H1 (cell line): Measurements from ENCODE around the gene RGS4. TPM values are rescaled to one million over a fixed set of nuclear protein-coding genes. Genes with fewer than 3 reads are reported as not detected.

ENCODE experiments used
- CTCF ChIA-PET: fragments of 300-600 bp; sonication (Branson Sonifier 250); formaldehyde crosslinking; loops from one replicate; lab custom pipeline; 2021; ENCODE audit not compliant: partially characterized antibody; lab: Charles Lee
- POLR2A ChIA-PET: fragments of 300-600 bp; sonication (Branson Sonifier 250); formaldehyde crosslinking; loops from one replicate; lab custom pipeline; 2021; ENCODE audit warnings: inconsistent platforms; ENCODE audit not compliant: partially characterized antibody; lab: Charles Lee
- DNase-seq, 2 experiments: peaks; one replicate each; pipeline versions ENCODE4 v3.0.0 to v3.0.0-alpha.2; 2010 to 2022; ENCODE audit warnings: low spot score in 2 of 2, low read depth in 1 of 2, mixed read lengths in 1 of 2
- FAIRE-seq: peaks from 2 replicates; lab custom pipeline; 2011; peaks lifted over from hg19 to GRCh38; lab: Jason Lieb, UNC
- H2AFZ ChIP-seq: 2 replicates; pipeline ENCODE4 v1.8.1; 2012; ENCODE audit warnings: low read length, inconsistent platforms
- H2AK5ac ChIP-seq: 2 replicates; pipeline ENCODE4 v1.6.1; 2013; ENCODE audit warnings: low read depth, low read length
- H2BK120ac ChIP-seq: replicated peaks from 2 replicates; pipeline ENCODE3; 2013; ENCODE audit warnings: low read depth, low read length, inconsistent platforms
- H2BK12ac ChIP-seq: 2 replicates; pipeline ENCODE4 v1.6.1; 2013; ENCODE audit warnings: low read depth, low read length
- H2BK15ac ChIP-seq: 2 replicates; pipeline ENCODE4 v1.6.1; 2013; ENCODE audit warnings: low read length
- H2BK20ac ChIP-seq: 2 replicates; pipeline ENCODE4 v1.6.1; 2013; ENCODE audit warnings: low read length
- H2BK5ac ChIP-seq: 2 replicates; pipeline ENCODE4 v1.6.1; 2013; ENCODE audit warnings: low read depth, low read length
- H3K14ac ChIP-seq: 2 replicates; pipeline ENCODE4 v1.6.1; 2013; ENCODE audit warnings: inconsistent platforms; ENCODE audit not compliant: insufficient read length
- H3K18ac ChIP-seq: 2 replicates; pipeline ENCODE4 v1.6.1; 2013; ENCODE audit warnings: low read length; ENCODE audit errors: extremely low read depth
- H3K23ac ChIP-seq: 2 replicates; pipeline ENCODE4 v1.6.1; 2013; ENCODE audit warnings: inconsistent platforms; ENCODE audit not compliant: insufficient read length
- H3K23me2 ChIP-seq: 2 replicates; pipeline ENCODE4 v1.6.1; 2013; ENCODE audit warnings: low read depth, low read length
- H3K27ac ChIP-seq: 2 replicates; pipeline ENCODE4 v1.6.1; 2011; ENCODE audit warnings: low read depth, low read length, inconsistent platforms
- H3K27me3 ChIP-seq, 4 experiments: replicated peaks in 1 of 4; 1 replicate in 1 of 4; 2 replicates in 3 of 4; pipeline versions ENCODE4 v1.6.1 to v1.8.1; 2011 to 2013; ENCODE audit warnings: low read length in 3 of 4, mild to moderate bottlenecking in 3 of 4, inconsistent platforms in 2 of 4, mixed read lengths in 2 of 4, moderate library complexity in 1 of 4; ENCODE audit not compliant: control insufficient read depth in 3 of 4, insufficient read depth in 3 of 4; ENCODE audit errors: extremely low read depth in 1 of 4
- H3K36me3 ChIP-seq, 4 experiments: 2 replicates each; pipeline versions ENCODE4 v1.6.1 to v1.8.1; 2011 to 2013; ENCODE audit warnings: mild to moderate bottlenecking in 4 of 4, low read length in 3 of 4, moderate library complexity in 2 of 4, control low read depth in 1 of 4, inconsistent platforms in 1 of 4; ENCODE audit not compliant: insufficient read depth in 4 of 4, control insufficient read depth in 2 of 4
- H3K4ac ChIP-seq: replicated peaks from 2 replicates; pipeline ENCODE3; 2013; ENCODE audit warnings: low read length, low read depth, mixed read lengths, inconsistent platforms; ENCODE audit not compliant: insufficient read length
- H3K4me1 ChIP-seq, 4 experiments: replicated peaks in 1 of 4; 1 replicate in 1 of 4; 2 replicates in 3 of 4; pipeline versions ENCODE4 v1.6.1 to v1.8.1; 2011 to 2013; ENCODE audit warnings: low read length in 3 of 4, inconsistent platforms in 2 of 4, mixed read lengths in 1 of 4; ENCODE audit not compliant: insufficient read depth in 4 of 4, control insufficient read depth in 3 of 4
- H3K4me2 ChIP-seq, 2 experiments: 2 replicates each; pipeline versions ENCODE4 v1.6.1 to v1.8.1; 2011 to 2013; ENCODE audit warnings: low read depth in 2 of 2, low read length in 2 of 2, control low read depth in 1 of 2, inconsistent platforms in 1 of 2, mild to moderate bottlenecking in 1 of 2; ENCODE audit not compliant: insufficient read depth in 1 of 2
- H3K4me3 ChIP-seq, 4 experiments: fragments of 200-600, 300-600 bp in 1 of 4; sonication (generic), shearing (Covaris generic), sonication (Bioruptor Twin) in 1 of 4; 2 replicates each; pipeline versions ENCODE4 v1.5.1 to v1.8.1; 2011 to 2016; ENCODE audit warnings: low read length in 4 of 4, low read depth in 3 of 4, control low read depth in 2 of 4, inconsistent platforms in 2 of 4, mild to moderate bottlenecking in 2 of 4, mixed read lengths in 1 of 4, moderate library complexity in 1 of 4; ENCODE audit not compliant: insufficient read depth in 2 of 4; ENCODE audit errors: extremely low read depth in 1 of 4
- H3K56ac ChIP-seq: replicated peaks from 2 replicates; pipeline ENCODE3; 2013; ENCODE audit warnings: low read depth, mild to moderate bottlenecking, mixed read lengths, low read length, inconsistent platforms; ENCODE audit not compliant: insufficient read length
- H3K79me1 ChIP-seq: 2 replicates; pipeline ENCODE4 v1.6.1; 2013; ENCODE audit warnings: low read depth, low read length, control low read depth
- H3K79me2 ChIP-seq, 2 experiments: 2 replicates each; pipeline versions ENCODE4 v1.6.1 to v1.8.1; 2012 to 2013; ENCODE audit warnings: low read length in 2 of 2, mild to moderate bottlenecking in 2 of 2, inconsistent platforms in 1 of 2; ENCODE audit not compliant: insufficient read depth in 2 of 2, control insufficient read depth in 1 of 2
- H3K9ac ChIP-seq, 4 experiments: replicated peaks in 1 of 4; 1 replicate in 1 of 4; 2 replicates in 3 of 4; pipeline versions ENCODE4 v1.6.1 to v1.8.1; 2011 to 2013; ENCODE audit warnings: low read depth in 3 of 4, low read length in 3 of 4, control low read depth in 2 of 4, mild to moderate bottlenecking in 2 of 4, moderate library complexity in 2 of 4, inconsistent platforms in 1 of 4; ENCODE audit errors: extremely low read depth in 1 of 4
- H3K9me3 ChIP-seq, 2 experiments: 2 replicates each; pipeline versions ENCODE4 v1.6.1 to v1.8.1; 2012 to 2013; ENCODE audit warnings: mild to moderate bottlenecking in 2 of 2, moderate library complexity in 2 of 2, control low read depth in 1 of 2, inconsistent platforms in 1 of 2, low read depth in 1 of 2, low read length in 1 of 2, mixed read lengths in 1 of 2; ENCODE audit not compliant: insufficient read depth in 2 of 2
- H4K20me1 ChIP-seq, 2 experiments: replicated peaks in 1 of 2; 2 replicates each; pipeline versions ENCODE3 to v1.8.1; 2011 to 2013; ENCODE audit warnings: inconsistent platforms in 2 of 2, low read length in 2 of 2, mild to moderate bottlenecking in 1 of 2; ENCODE audit not compliant: insufficient read depth in 2 of 2, control insufficient read depth in 1 of 2
- H4K5ac ChIP-seq: 2 replicates; pipeline ENCODE4 v1.6.1; 2013; ENCODE audit warnings: low read length, low read depth, mixed read lengths, inconsistent platforms; ENCODE audit not compliant: insufficient read length
- H4K8ac ChIP-seq: 2 replicates; pipeline ENCODE4 v1.8.0; 2013; ENCODE audit warnings: mild to moderate bottlenecking, moderate library complexity, low read length, inconsistent platforms; ENCODE audit not compliant: insufficient read depth; ENCODE audit errors: extremely low read depth
- H4K91ac ChIP-seq: replicated peaks from 2 replicates; pipeline ENCODE3; 2013; ENCODE audit warnings: low read length, mixed read lengths, inconsistent platforms; ENCODE audit not compliant: insufficient read length
- ATF2 ChIP-seq: IDR thresholded peaks from 2 replicates; pipeline ENCODE4 v1.6.1; 2012; ENCODE audit warnings: low read length, inconsistent platforms
- CTBP2 ChIP-seq: IDR thresholded peaks from 2 replicates; pipeline ENCODE4 v1.7.0; 2011; ENCODE audit warnings: borderline replicate concordance, mild to moderate bottlenecking, moderate library complexity, mixed read lengths, low read length; ENCODE audit not compliant: insufficient read depth, insufficient read length
- EP300 ChIP-seq, 2 experiments: IDR thresholded peaks; 1 replicate in 1 of 2; 2 replicates in 1 of 2; pipeline ENCODE4 v1.6.1; 2011 to 2012; ENCODE audit warnings: low read depth in 2 of 2, low read length in 2 of 2, mild to moderate bottlenecking in 2 of 2, borderline replicate concordance in 1 of 2, inconsistent platforms in 1 of 2, moderate library complexity in 1 of 2
- GABPA ChIP-seq: IDR thresholded peaks from 2 replicates; pipeline ENCODE4 v1.6.1; 2011; ENCODE audit warnings: mild to moderate bottlenecking, low read length, moderate library complexity, borderline replicate concordance; ENCODE audit not compliant: insufficient read depth
- PHF8 ChIP-seq: fragments of 200-600 bp; sonication (generic); conservative IDR thresholded peaks from 2 replicates; pipeline ENCODE4 v1.7.1; 2012; ENCODE audit warnings: low read depth, mild to moderate bottlenecking, inconsistent platforms, low read length, moderate library complexity
- RXRA ChIP-seq: IDR thresholded peaks from 2 replicates; pipeline ENCODE4 v1.6.1; 2011; ENCODE audit warnings: low read depth, mild to moderate bottlenecking, low read length, moderate library complexity; ENCODE audit not compliant: insufficient read depth
- SIN3A ChIP-seq, 2 experiments: IDR thresholded peaks in 1 of 2; conservative IDR thresholded peaks in 1 of 2; 2 replicates each; pipeline ENCODE4 v1.6.1; 2011 to 2012; ENCODE audit warnings: low read length in 2 of 2, improper control_type of control experiment in 1 of 2, low read depth in 1 of 2, mild to moderate bottlenecking in 1 of 2
- TAF7 ChIP-seq: optimal IDR thresholded peaks from 2 replicates; pipeline ENCODE3; 2011; ENCODE audit warnings: low read depth, mild to moderate bottlenecking, inconsistent platforms, low read length, moderate library complexity, borderline replicate concordance
- TCF12 ChIP-seq: IDR thresholded peaks from 2 replicates; pipeline ENCODE4 v1.6.1; 2011; ENCODE audit warnings: low read depth, mild to moderate bottlenecking, low read length
- TEAD4 ChIP-seq: IDR thresholded peaks from 2 replicates; pipeline ENCODE4 v1.6.1; 2012; ENCODE audit warnings: low read depth, low read length, inconsistent platforms, mixed read lengths
- WGBS, 2 experiments: shearing (Covaris generic) in 1 of 2; methylation state at CpG; one replicate each; pipeline versions ENCODE4 v1.1.6 to v1.1.7; 2013 to 2015; ENCODE audit warnings: low lambda C conversion rate in 2 of 2, mixed read lengths in 2 of 2, inconsistent platforms in 1 of 2, low coverage in 1 of 2, missing lambda C conversion rate in 1 of 2; ENCODE audit not compliant: insufficient replicate concordance in 2 of 2, insufficient coverage in 1 of 2, insufficient read length in 1 of 2; ENCODE audit errors: extremely low coverage in 1 of 2, missing lambda C conversion rate in 1 of 2; 5-methylcytosine and 5-hydroxymethylcytosine counted together
- polyA plus RNA-seq, 7 experiments: library from polyadenylated mRNA; depleted of rRNA in 3 of 7; stranded (reverse) in 5 of 7; unstranded in 2 of 7; fragments of >200 nt in 5 of 7; fragments of 200-250 nt in 2 of 7; gene quantifications; 1 replicate in 5 of 7; 2 replicates in 1 of 7; 4 replicates in 1 of 7; pipeline versions ENCODE4 v1.2.1 to v1.2.3, GENCODE V29; 2011 to 2013; ENCODE audit warnings: missing spikeins in 2 of 7, mixed read lengths in 2 of 7
- total RNA-seq: library from RNA; stranded (reverse); fragmentation: NEBNext Ultra II Directional; extraction: Animal tissue kit (Norgen Biotek cat#: 25700); gene quantifications from 2 replicates; pipeline ENCODE4 v1.2.1, GENCODE V29; 2021

RGS4 gene
- total and polyA plus RNA-seq, 2 of the 8 experiments (the other 6 are each of a cell fraction or from before 2014, with no cell fraction given): 0.26 to 0.74 TPM

- CTCF ChIA-PET: interaction anchor here (1.2 to 1.7 kb wide), 2 partner anchors 22 to 215 kb away, joined by 3 to 7 read pairs; no protein-coding TSS in a partner anchor
- H3K4me1 ChIP-seq: no peaks in the 10 kb centered on the region; a peak in 1 of 7 replicates
These were observed 25.0 kb downstream of the RGS4 start for GRCh38 chr1:163094182-163094581.

More at GRCh38 chr1:163094182-163094581, 25.0 kb downstream of the RGS4 start:
- Histone ChIP-seq H3K79me2 (no peaks in the 10 kb centered on the region), H3K4ac (no peak overlapping the region), H3K4me3 (no peak overlapping the region), H3K79me1 (no peaks in the 10 kb centered on the region), H2BK20ac (no peak overlapping the region), H4K8ac (no peak overlapping the region), H3K27me3 (no peaks in the 10 kb centered on the region), H3K14ac (no peak overlapping the region), H2BK120ac (no peak overlapping the region), H2AK5ac (no peak overlapping the region), H4K5ac (no peak overlapping the region), H3K9me3 (no peaks in the 10 kb centered on the region), H3K27ac (no peak overlapping the region), H3K18ac (no peak overlapping the region), H2BK12ac (no peak overlapping the region), H4K91ac (no peak overlapping the region), H3K23ac (no peak overlapping the region), H3K9ac (no peak overlapping the region), H2BK15ac (no peak overlapping the region), H3K23me2 (no peaks in the 10 kb centered on the region), H2BK5ac (no peak overlapping the region), H2AFZ (no peak overlapping the region), H4K20me1 (no peaks in the 10 kb centered on the region), H3K4me2 (no peak overlapping the region), H3K36me3 (no peaks in the 10 kb centered on the region), H3K56ac (no peak overlapping the region)
- FAIRE-seq (no peak), DNase-seq (no peak)
- TF ChIP-seq TAF7 (no peak), RXRA (no peak), PHF8 (no peak), TCF12 (no peak), GABPA (no peak), ATF2 (no peak), EP300 (IDR thresholded peaks at IDR 0.05; ENCODE audit: borderline replicate concordance in 1 of 2, low read depth in 2 of 2, low read length in 2 of 2) (no peak), SIN3A (conservative IDR thresholded peaks at IDR 0.05 in 1 of 2, IDR thresholded peaks at IDR 0.05 in 1 of 2; ENCODE audit: low read depth in 1 of 2, low read length in 2 of 2) (no peak), TEAD4 (no peak), CTBP2 (no peak)
- WGBS, 2 experiments: 82 to 96% methylated on average over 1 to 4 of the region's 4 CpGs
- POLR2A ChIA-PET: no interaction called here
